ENCODE results near the gene RCE1. TPM values are rescaled to one million over a fixed set of nuclear protein-coding genes. Genes with fewer than 3 reads are reported as not detected.

RCE1 gene
- total and polyA plus RNA-seq, 5 experiments from 2014 or later = 18.1 to 32.9 (median 27.1) TPM

DNA sequence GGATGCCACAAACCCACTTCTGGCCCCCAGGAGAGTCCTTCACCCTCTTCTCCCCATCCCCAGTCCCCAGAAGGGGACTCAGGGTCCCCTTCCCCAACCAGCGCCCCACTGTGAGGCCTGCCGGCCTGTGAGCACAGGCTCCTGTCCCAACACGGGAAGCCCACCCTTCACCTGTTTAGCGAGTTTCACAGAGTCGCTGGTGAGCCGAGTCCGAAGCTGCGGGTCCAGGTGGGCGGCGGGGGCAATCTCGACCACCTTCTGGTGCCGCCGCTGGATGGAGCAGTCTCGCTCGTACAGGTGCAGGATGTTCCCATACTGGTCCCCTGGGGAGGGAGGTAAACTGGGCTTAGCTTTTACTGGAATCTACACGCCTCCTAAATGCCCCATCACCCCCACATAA, 26.9 kb downstream of the RCE1 start:
- DNase-seq (no peak), ATAC-seq (no peak)
- Mint-ChIP-seq H3K9me3 (no peaks in the 10 kb centered on the region), H3K36me3 (no peaks in the 10 kb centered on the region), H3K27me3 (no peaks in the 10 kb centered on the region), H3K4me1 (peaks cover 5 to 11% (median 8%) of the 10 kb centered on the region in 4 donors), H3K4me3 (no peak overlapping the region), H3K27ac (no peak overlapping the region)
- POLR2A ChIA-PET = interaction anchor here (1.3 kb wide), 1 partner anchor 9 kb away, joined by 3 read pairs; no protein-coding TSS in a partner anchor

DNA sequence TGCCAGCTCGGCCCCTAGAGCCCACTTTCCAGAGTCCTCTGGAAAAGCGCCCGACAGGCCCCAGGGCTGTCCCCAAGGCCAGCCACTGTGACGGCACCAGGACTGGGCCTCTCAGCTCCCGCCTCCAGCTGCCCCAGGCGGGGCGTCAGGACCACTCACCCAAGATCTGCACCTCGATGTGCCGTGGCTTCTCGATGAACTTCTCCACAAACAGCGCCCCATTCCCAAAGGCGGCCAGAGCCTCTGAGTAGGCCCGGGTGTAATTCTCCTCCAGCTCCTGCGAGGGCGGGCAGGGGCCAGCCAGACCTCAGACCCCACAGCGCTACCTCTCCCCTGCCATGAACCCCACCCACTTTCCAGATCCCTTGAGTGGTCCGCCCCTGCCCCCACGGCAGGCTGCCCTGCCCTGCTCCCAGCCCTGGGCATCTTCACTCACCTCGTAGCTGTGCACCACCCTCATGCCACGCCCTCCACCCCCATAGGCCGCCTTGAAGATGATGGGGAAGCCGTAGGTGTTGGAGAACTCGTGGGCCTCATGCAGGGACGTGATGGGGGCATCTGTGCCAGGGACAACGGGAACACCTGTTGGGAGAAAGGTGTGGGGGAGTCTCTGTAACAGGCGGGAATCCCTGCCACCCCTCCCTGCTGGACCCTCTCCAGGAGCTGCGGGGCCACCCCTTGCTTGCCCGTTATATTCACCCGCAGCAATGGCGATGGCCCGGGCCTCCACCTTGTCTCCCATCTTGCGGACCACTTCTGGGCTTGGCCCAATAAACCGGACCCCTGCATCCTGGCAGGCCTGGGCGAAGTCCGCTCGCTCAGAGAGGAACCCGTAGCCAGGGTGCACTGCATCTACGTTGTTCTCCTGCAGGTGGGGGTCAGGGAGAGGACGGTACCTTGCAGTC, 27.6 kb downstream of the RCE1 start:
- Mint-ChIP-seq H3K9me3 (no peaks in the 10 kb centered on the region), H3K27me3 (no peaks in the 10 kb centered on the region), H3K27ac (no peak overlapping the region), H3K4me3 (no peak overlapping the region), H3K36me3 (no peaks in the 10 kb centered on the region), H3K4me1 (peaks cover 5 to 11% (median 8%) of the 10 kb centered on the region in 4 donors)
- DNase-seq (no peak), ATAC-seq (no peak)
- POLR2A ChIA-PET = interaction anchor here (1.3 kb wide), 1 partner anchor 8 kb away, joined by 3 read pairs; no protein-coding TSS in a partner anchor

- H3K4me3 Mint-ChIP-seq = no peak overlapping the region
- no peaks in the 10 kb centered on the region for H3K9me3 Mint-ChIP-seq
- H3K4me1 Mint-ChIP-seq = peaks cover 5 to 11% (median 8%) of the 10 kb centered on the region in 4 donors
- no peaks in the 10 kb centered on the region for H3K27me3 Mint-ChIP-seq
- DNase-seq (no peak), ATAC-seq (no peak)
- no peaks in the 10 kb centered on the region for H3K36me3 Mint-ChIP-seq
- no peak overlapping the region for H3K27ac Mint-ChIP-seq
- POLR2A ChIA-PET = interaction anchor here (1.3 kb wide), 1 partner anchor 8 kb away, joined by 3 read pairs; no protein-coding TSS in a partner anchor
Observed at GRCh38 chr11:66871521-66871901, 28.3 kb downstream of the RCE1 start.

DNA sequence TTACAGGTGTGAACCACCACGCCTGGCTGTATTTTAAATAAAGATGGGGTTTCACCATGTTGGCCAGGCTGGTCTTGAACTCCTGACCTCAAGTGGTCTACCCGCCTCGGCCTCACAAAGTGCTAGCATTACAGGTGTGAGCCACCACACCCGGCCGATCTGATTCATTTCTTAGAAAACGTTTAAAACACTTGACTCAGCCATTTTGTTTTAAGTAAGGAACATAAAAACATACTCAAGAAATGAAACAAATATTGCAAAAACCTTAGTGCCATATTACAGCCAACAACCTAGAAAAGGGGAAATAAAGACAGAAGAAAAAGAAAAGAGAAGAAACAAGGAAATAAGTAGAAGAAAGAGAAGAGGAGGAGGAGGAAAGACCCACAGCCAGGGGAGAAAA, 31.0 kb downstream of the RCE1 start:
- POLR2A ChIA-PET = no interaction called here
- Mint-ChIP-seq H3K4me1 (peaks cover under 1 to 3% (median 2%) of the 10 kb centered on the region in 4 donors), H3K4me3 (no peak overlapping the region), H3K27ac (peak overlapping the region in 1 of 10 donors; percentile 33), H3K9me3 (no peaks in the 10 kb centered on the region), H3K36me3 (peaks cover 0 to 2% (median 0%) of the 10 kb centered on the region in 3 donors), H3K27me3 (no peaks in the 10 kb centered on the region)
- ATAC-seq (no peak), DNase-seq (no peak)

DNA sequence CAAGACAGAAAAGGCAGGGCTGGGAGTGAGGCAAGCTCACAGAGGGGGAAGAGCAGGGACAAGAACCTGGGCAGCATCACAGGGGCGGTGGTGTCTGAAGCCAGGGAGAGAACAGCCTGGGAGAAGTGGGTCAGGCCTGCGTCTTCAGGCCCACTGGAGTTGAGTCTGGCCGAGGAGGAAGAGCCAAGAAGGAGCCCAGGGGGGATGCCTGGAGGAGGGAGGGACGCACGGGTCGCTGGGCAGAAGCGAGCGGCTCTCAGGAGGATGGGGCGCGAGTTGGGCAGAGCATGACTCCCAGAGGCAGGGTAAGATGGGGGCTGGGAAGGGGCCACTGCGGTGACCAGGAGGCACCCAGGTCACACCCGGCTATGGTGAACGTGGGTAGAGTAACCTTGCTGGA, 32.1 kb downstream of the RCE1 start:
- DNase-seq (no peak), ATAC-seq (no peak)
- POLR2A ChIA-PET = no interaction called here
- Mint-ChIP-seq H3K36me3 (peaks cover 0 to 2% (median 0%) of the 10 kb centered on the region in 3 donors), H3K9me3 (no peaks in the 10 kb centered on the region), H3K27ac (no peak overlapping the region), H3K4me1 (peaks cover 4 to 9% (median 6%) of the 10 kb centered on the region in 4 donors), H3K27me3 (no peaks in the 10 kb centered on the region), H3K4me3 (no peak overlapping the region)

GRCh38 chr11:66877588-66878385, 34.5 kb downstream of the RCE1 start:
- ATAC-seq (no peak), DNase-seq (no peak)
- H3K27ac Mint-ChIP-seq = no peak overlapping the region
- POLR2A ChIA-PET = no interaction called here
- H3K4me1 Mint-ChIP-seq = peaks cover 12 to 22% (median 17%) of the 10 kb centered on the region in 4 donors
- peaks cover 0 to 2% (median 0%) of the 10 kb centered on the region in 3 donors for H3K36me3 Mint-ChIP-seq
- no peaks in the 10 kb centered on the region for H3K9me3 Mint-ChIP-seq
- no peaks in the 10 kb centered on the region for H3K27me3 Mint-ChIP-seq
- no peak overlapping the region for H3K4me3 Mint-ChIP-seq

DNA sequence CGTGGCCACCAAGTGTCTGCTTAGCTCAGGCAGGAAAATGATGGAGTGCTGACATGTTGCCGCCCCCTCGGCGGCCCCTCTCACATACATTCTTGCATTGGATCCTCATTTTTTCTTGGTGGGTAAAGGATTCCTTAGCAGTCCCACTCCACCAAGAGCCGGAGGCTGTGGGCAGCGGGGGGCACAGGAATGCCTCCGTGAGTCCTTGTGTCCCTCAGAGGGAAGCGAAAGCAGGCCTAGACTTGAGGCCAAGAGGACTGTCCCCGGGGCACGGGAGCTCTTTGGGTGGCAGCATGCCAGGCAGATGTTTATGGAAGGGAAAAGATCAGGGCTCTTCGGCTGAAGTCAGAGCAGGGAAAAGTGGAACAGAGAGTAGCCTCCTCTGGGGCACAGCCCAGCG, 35.2 kb downstream of the RCE1 start:
- DNase-seq (no peak), ATAC-seq (no peak)
- Mint-ChIP-seq H3K36me3 (peaks cover 0 to 2% (median 0%) of the 10 kb centered on the region in 3 donors), H3K4me3 (no peak overlapping the region), H3K27ac (no peak overlapping the region), H3K4me1 (peaks cover 12 to 27% (median 20%) of the 10 kb centered on the region in 4 donors), H3K27me3 (no peaks in the 10 kb centered on the region), H3K9me3 (no peaks in the 10 kb centered on the region)
- POLR2A ChIA-PET = interaction anchor here (0.7 kb wide), 1 partner anchor 559 kb away, joined by 3 read pairs; no protein-coding TSS in a partner anchor

DNA sequence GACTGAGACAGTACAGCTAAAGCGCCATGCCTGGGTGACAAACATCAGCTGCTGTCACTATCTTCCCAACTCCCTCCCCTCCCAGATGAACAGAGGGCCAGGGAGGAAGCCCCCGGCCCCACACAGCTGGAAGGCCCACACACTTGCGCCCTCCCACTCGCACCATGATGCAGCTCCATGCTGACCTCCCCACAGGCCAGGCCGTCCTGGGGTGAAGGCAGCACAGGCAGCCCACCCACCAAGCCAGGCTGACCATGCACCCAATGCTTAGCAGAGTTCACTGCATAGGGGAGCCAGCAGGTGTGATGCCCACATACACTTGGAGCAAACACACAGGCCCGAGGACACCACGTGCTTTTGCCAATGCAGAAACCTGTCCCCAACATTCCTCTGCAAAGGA, 35.8 kb downstream of the RCE1 start:
- no peak overlapping the region for H3K4me3 Mint-ChIP-seq
- POLR2A ChIA-PET = interaction anchor here (0.7 to 1.1 kb wide), 2 partner anchors 8 to 560 kb away, joined by 3 read pairs; no protein-coding TSS in a partner anchor
- H3K9me3 Mint-ChIP-seq = no peaks in the 10 kb centered on the region
- ATAC-seq (no peak), DNase-seq (no peak)
- H3K27ac Mint-ChIP-seq = no peak overlapping the region
- peaks cover 12 to 28% (median 20%) of the 10 kb centered on the region in 4 donors for H3K4me1 Mint-ChIP-seq
- peaks cover 0 to 2% (median 0%) of the 10 kb centered on the region in 3 donors for H3K36me3 Mint-ChIP-seq
- no peaks in the 10 kb centered on the region for H3K27me3 Mint-ChIP-seq

- POLR2A ChIA-PET = interaction anchor here (1.1 kb wide), 1 partner anchor 9 kb away, joined by 3 read pairs; no protein-coding TSS in a partner anchor
Observed at GRCh38 chr11:66879583-66879982, 36.3 kb downstream of the RCE1 start.

DNA sequence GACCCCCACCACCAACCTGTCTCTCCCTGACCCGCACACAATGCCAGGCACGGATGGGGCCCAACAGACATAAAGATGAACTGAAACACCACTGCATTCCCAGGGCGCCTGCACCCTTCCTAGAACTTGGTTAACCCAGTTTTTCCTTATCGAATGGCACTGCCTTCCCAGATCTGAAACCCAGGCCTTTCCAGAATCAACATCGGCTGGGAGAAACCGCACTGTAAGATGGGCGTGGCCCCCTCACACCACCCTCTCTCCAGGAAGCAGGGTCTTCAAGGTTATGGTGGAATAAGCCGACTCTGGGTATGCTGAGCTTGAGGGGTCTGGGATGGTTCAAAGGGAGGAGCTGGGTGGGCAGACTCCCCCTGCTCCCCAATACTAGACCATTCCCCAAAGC, 36.8 kb downstream of the RCE1 start:
- DNase-seq (no peak), ATAC-seq (no peak)
- Mint-ChIP-seq H3K4me1 (peaks cover 12 to 28% (median 20%) of the 10 kb centered on the region in 4 donors), H3K36me3 (peaks cover 0 to 2% (median 0%) of the 10 kb centered on the region in 3 donors), H3K27me3 (no peaks in the 10 kb centered on the region), H3K4me3 (no peak overlapping the region), H3K27ac (no peak overlapping the region), H3K9me3 (no peaks in the 10 kb centered on the region)
- POLR2A ChIA-PET = interaction anchor here (1.1 kb wide), 1 partner anchor 9 kb away, joined by 3 read pairs; no protein-coding TSS in a partner anchor

More at GRCh38 chr11:66879583-66879982, 36.3 kb downstream of the RCE1 start:
- DNase-seq = no peak
- no peak overlapping the region for H3K4me3 Mint-ChIP-seq
- peak overlapping the region in 1 of 10 donors; percentile 13 for H3K27ac Mint-ChIP-seq
- H3K27me3 Mint-ChIP-seq = no peaks in the 10 kb centered on the region
- no peak for ATAC-seq
- H3K36me3 Mint-ChIP-seq = peaks cover 0 to 2% (median 0%) of the 10 kb centered on the region in 3 donors
- H3K9me3 Mint-ChIP-seq = no peaks in the 10 kb centered on the region
- H3K4me1 Mint-ChIP-seq = peaks cover 12 to 28% (median 20%) of the 10 kb centered on the region in 4 donors

DNA sequence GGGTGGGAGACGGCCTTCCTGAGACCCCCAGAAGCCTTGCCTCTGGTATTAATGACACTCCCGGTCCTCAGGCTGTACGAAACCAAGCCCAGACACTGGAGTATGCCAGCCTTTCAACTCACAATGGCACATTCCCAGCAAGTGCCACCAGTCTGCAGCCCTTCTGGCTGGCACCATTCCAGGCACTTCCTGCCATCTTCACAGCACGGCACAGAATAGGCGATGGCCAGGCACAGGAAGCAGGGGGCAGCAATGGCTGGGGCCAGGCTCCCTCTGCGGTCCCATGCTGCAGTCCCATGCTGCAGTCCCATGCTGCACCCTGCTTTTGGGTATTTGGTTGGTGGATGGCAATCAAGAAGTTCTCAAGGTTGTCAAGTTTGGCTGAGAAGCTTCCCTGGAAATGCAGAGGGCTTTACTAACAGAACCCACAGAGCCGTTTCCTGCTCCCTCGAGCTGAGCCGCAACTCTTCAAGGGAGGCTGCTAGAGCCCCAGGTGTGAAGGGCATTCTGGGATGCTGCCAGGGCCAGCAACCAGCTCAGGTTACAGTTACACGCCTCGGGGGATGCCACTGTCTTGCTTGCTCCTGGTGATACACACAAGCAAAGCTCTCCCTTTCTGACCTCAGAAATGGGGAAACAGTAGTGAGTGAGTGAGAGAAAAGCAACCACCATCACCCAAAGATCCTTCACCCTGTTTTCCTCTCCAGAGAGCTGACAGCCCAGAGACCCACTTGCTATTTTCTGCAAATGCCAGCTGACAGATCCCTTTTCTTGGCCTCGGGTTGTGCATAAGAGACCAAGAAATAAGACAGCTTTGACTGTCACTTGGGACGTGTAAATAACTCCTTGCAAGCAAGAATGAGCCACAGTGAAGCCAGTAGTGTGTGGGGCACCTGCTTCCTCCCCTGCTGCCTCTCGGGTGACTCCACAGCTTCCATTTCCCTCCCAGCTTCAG, 37.5 kb downstream of the RCE1 start:
- Mint-ChIP-seq H3K4me3 (peak overlapping the region in 5 of 10 donors; percentile 13 to 56 (median 41)), H3K27me3 (no peaks in the 10 kb centered on the region), H3K4me1 (peaks cover 12 to 28% (median 20%) of the 10 kb centered on the region in 4 donors), H3K36me3 (peaks cover 0 to 2% (median 0%) of the 10 kb centered on the region in 3 donors), H3K27ac (peak overlapping the region in 3 of 10 donors; percentile 9 to 80 (median 37)), H3K9me3 (no peaks in the 10 kb centered on the region)
- DNase-seq = peak in 3 of 10 donors; percentile 15 to 29 (median 22)
- POLR2A ChIA-PET = no interaction called here
- ATAC-seq = peak; percentile 53 to 79
